ENCODE results near the gene CCR5AS.

The CCR5AS gene

GRCh38 chr3:46419816-46420215 is 12.9 kb upstream of the CCR5AS start:
- no peak overlapping the region for H3K27ac Mint-ChIP-seq
- no peaks in the 10 kb centered on the region for H3K9me3 Mint-ChIP-seq
- H3K27me3 Mint-ChIP-seq, result no peaks in the 10 kb centered on the region
- peaks cover 6% of the 10 kb centered on the region for H3K4me1 Mint-ChIP-seq
- H3K4me3 Mint-ChIP-seq, result no peak overlapping the region
- intact Hi-C loops (cut with micrococcal nuclease), result no loop called here
- no peaks in the 10 kb centered on the region for H3K36me3 Mint-ChIP-seq (ENCODE audit: low read depth)
- no peak for DNase-seq

GRCh38 chr3:46417841-46418611 is 11.2 kb upstream of the CCR5AS start:
- no peaks in the 10 kb centered on the region for H3K36me3 Mint-ChIP-seq (ENCODE audit: low read depth)
- H3K27me3 Mint-ChIP-seq, result no peaks in the 10 kb centered on the region
- H3K9me3 Mint-ChIP-seq, result no peaks in the 10 kb centered on the region
- H3K27ac Mint-ChIP-seq, result no peak overlapping the region
- peaks cover 6% of the 10 kb centered on the region for H3K4me1 Mint-ChIP-seq
- H3K4me3 Mint-ChIP-seq, result no peak overlapping the region
- no peak for DNase-seq
- intact Hi-C loops (cut with micrococcal nuclease), result no loop called here

GRCh38 chr3:46416811-46417510 is 10.1 kb upstream of the CCR5AS start:
- no peak overlapping the region for H3K4me3 Mint-ChIP-seq

GRCh38 chr3:46416125-46416810 is 9.4 kb upstream of the CCR5AS start:
- H3K27ac Mint-ChIP-seq, result no peak overlapping the region
- intact Hi-C loops (cut with micrococcal nuclease), result no loop called here
- no peak for DNase-seq
- no peaks in the 10 kb centered on the region for H3K27me3 Mint-ChIP-seq
- H3K4me3 Mint-ChIP-seq, result no peak overlapping the region
- H3K36me3 Mint-ChIP-seq (ENCODE audit: low read depth), result no peaks in the 10 kb centered on the region
- H3K4me1 Mint-ChIP-seq, result peaks cover 6% of the 10 kb centered on the region
- H3K9me3 Mint-ChIP-seq, result no peaks in the 10 kb centered on the region

More at GRCh38 chr3:46416811-46417510, 10.1 kb upstream of the CCR5AS start:
- Mint-ChIP-seq H3K4me1 (peaks cover 6% of the 10 kb centered on the region), H3K9me3 (no peaks in the 10 kb centered on the region), H3K27me3 (no peaks in the 10 kb centered on the region), H3K27ac (no peak overlapping the region), H3K36me3 (ENCODE audit: low read depth) (no peaks in the 10 kb centered on the region)
- DNase-seq, result no peak
- intact Hi-C loops (cut with micrococcal nuclease), result no loop called here

- no peaks in the 10 kb centered on the region for H3K9me3 Mint-ChIP-seq
- peaks cover 2% of the 10 kb centered on the region for H3K27me3 Mint-ChIP-seq
These were observed 7.9 kb upstream of the CCR5AS start for GRCh38 chr3:46414739-46415138.

GRCh38 chr3:46413951-46414350 is 7.1 kb upstream of the CCR5AS start:
- intact Hi-C loops (cut with micrococcal nuclease), result no loop called here
- H3K27me3 Mint-ChIP-seq, result peaks cover 2% of the 10 kb centered on the region
- H3K4me3 Mint-ChIP-seq, result no peak overlapping the region
- no peaks in the 10 kb centered on the region for H3K9me3 Mint-ChIP-seq
- H3K4me1 Mint-ChIP-seq, result peaks cover 14% of the 10 kb centered on the region
- peaks cover 7% of the 10 kb centered on the region for H3K36me3 Mint-ChIP-seq (ENCODE audit: low read depth)
- H3K27ac Mint-ChIP-seq, result no peak overlapping the region
- no peak for DNase-seq

More at GRCh38 chr3:46414739-46415138, 7.9 kb upstream of the CCR5AS start:
- Mint-ChIP-seq H3K36me3 (ENCODE audit: low read depth) (peaks cover 4% of the 10 kb centered on the region), H3K27ac (no peak overlapping the region), H3K4me3 (no peak overlapping the region), H3K4me1 (peaks cover 11% of the 10 kb centered on the region)
- no peak for DNase-seq
- intact Hi-C loops (cut with micrococcal nuclease), result no loop called here

GRCh38 chr3:46412786-46413298 is 6.0 kb upstream of the CCR5AS start:
- DNase-seq, result no peak
- Mint-ChIP-seq H3K9me3 (no peaks in the 10 kb centered on the region), H3K27ac (no peak overlapping the region), H3K4me3 (no peak overlapping the region), H3K36me3 (ENCODE audit: low read depth) (peaks cover 12% of the 10 kb centered on the region), H3K27me3 (peaks cover 2% of the 10 kb centered on the region), H3K4me1 (peaks cover 23% of the 10 kb centered on the region)
- intact Hi-C loops (cut with micrococcal nuclease), result no loop called here

- H3K4me3 Mint-ChIP-seq, result no peak overlapping the region
- DNase-seq, result no peak
- intact Hi-C loops (cut with micrococcal nuclease), result no loop called here
- no peak overlapping the region for H3K27ac Mint-ChIP-seq
- H3K4me1 Mint-ChIP-seq, result peaks cover 32% of the 10 kb centered on the region
- no peaks in the 10 kb centered on the region for H3K9me3 Mint-ChIP-seq
- peaks cover 12% of the 10 kb centered on the region for H3K36me3 Mint-ChIP-seq (ENCODE audit: low read depth)
- H3K27me3 Mint-ChIP-seq, result peaks cover 2% of the 10 kb centered on the region
These were observed 4.4 kb upstream of the CCR5AS start for GRCh38 chr3:46411271-46411670.

GRCh38 chr3:46410669-46411068 is 3.8 kb upstream of the CCR5AS start:
- Mint-ChIP-seq H3K27me3 (peaks cover 2% of the 10 kb centered on the region), H3K27ac (no peak overlapping the region), H3K9me3 (no peaks in the 10 kb centered on the region), H3K4me1 (peaks cover 29% of the 10 kb centered on the region), H3K4me3 (no peak overlapping the region), H3K36me3 (ENCODE audit: low read depth) (peaks cover 12% of the 10 kb centered on the region)
- DNase-seq, result no peak
- intact Hi-C loops (cut with micrococcal nuclease), result no loop called here

- no peak for DNase-seq
- peaks cover 2% of the 10 kb centered on the region for H3K27me3 Mint-ChIP-seq
- H3K4me3 Mint-ChIP-seq, result no peak overlapping the region
- H3K9me3 Mint-ChIP-seq, result no peaks in the 10 kb centered on the region
- peak overlapping the region; percentile 34 for H3K27ac Mint-ChIP-seq
- intact Hi-C loops (cut with micrococcal nuclease), result no loop called here
- peaks cover 12% of the 10 kb centered on the region for H3K36me3 Mint-ChIP-seq (ENCODE audit: low read depth)
- peaks cover 29% of the 10 kb centered on the region for H3K4me1 Mint-ChIP-seq
These were observed 3.0 kb upstream of the CCR5AS start for GRCh38 chr3:46409739-46410489.

- DNase-seq, result no peak
- H3K4me3 Mint-ChIP-seq, result peak overlapping the region; percentile 2
- intact Hi-C loops (cut with micrococcal nuclease), result no loop called here
- H3K27ac Mint-ChIP-seq, result no peak overlapping the region
- H3K9me3 Mint-ChIP-seq, result no peaks in the 10 kb centered on the region
- peaks cover 12% of the 10 kb centered on the region for H3K36me3 Mint-ChIP-seq (ENCODE audit: low read depth)
- peaks cover 29% of the 10 kb centered on the region for H3K4me1 Mint-ChIP-seq
- peaks cover 7% of the 10 kb centered on the region for H3K27me3 Mint-ChIP-seq
These were observed 2.0 kb upstream of the CCR5AS start for GRCh38 chr3:46408853-46409252.

GRCh38 chr3:46407970-46408369 is 1.1 kb upstream of the CCR5AS start:
- H3K27ac Mint-ChIP-seq, result peak overlapping the region; percentile 20
- H3K27me3 Mint-ChIP-seq, result peaks cover 13% of the 10 kb centered on the region
- H3K4me1 Mint-ChIP-seq, result peaks cover 29% of the 10 kb centered on the region
- no peaks in the 10 kb centered on the region for H3K9me3 Mint-ChIP-seq
- no peak for DNase-seq
- H3K36me3 Mint-ChIP-seq (ENCODE audit: low read depth), result peaks cover 12% of the 10 kb centered on the region
- peak overlapping the region; percentile 84 for H3K4me3 Mint-ChIP-seq
- intact Hi-C loops (cut with micrococcal nuclease), result no loop called here

GRCh38 chr3:46406443-46406787 is 451 bp downstream of the CCR5AS start:
- intact Hi-C loops (cut with micrococcal nuclease), result no loop called here
- H3K4me1 Mint-ChIP-seq, result peaks cover 29% of the 10 kb centered on the region
- no peaks in the 10 kb centered on the region for H3K9me3 Mint-ChIP-seq
- peak overlapping the region; percentile 88 for H3K27ac Mint-ChIP-seq
- H3K27me3 Mint-ChIP-seq, result peaks cover 15% of the 10 kb centered on the region
- H3K36me3 Mint-ChIP-seq (ENCODE audit: low read depth), result peaks cover 12% of the 10 kb centered on the region
- DNase-seq, result no peak
- peak overlapping the region; percentile 84 for H3K4me3 Mint-ChIP-seq
